ENCODE measurements around the gene SLC16A10. TPM values are rescaled to one million over a fixed set of nuclear protein-coding genes. Genes with fewer than 3 reads are reported as not detected.
"Not testable (repeated sequence)": the region's sequence is repeated elsewhere in the genome, so short reads cannot be mapped to it uniquely, and the experiment has no call there.

Gene SLC16A10
- total RNA-seq, 1 donor from 2014 or later, result 1.9 TPM

GRCh38 chr6:111086685-111087084 lies 618 bp upstream of the SLC16A10 start:
- no peak for DNase-seq (ENCODE audit: low read depth)

GRCh38 chr6:111087871-111088667 lies 766 bp downstream of the SLC16A10 start:
- DNase-seq (ENCODE audit: low read depth), result no peak

GRCh38 chr6:111088668-111089003 lies 1.3 kb downstream of the SLC16A10 start:
- DNase-seq (ENCODE audit: low read depth), result no peak

- DNase-seq (ENCODE audit: low read depth), result no peak
Measured at GRCh38 chr6:111090766-111091165, 3.5 kb downstream of the SLC16A10 start.

GRCh38 chr6:111091987-111092386 lies 4.7 kb downstream of the SLC16A10 start:
- no peak for DNase-seq (ENCODE audit: low read depth)

- not testable (repeated sequence) for DNase-seq (ENCODE audit: low read depth)
Measured at GRCh38 chr6:111095488-111095887, 8.2 kb downstream of the SLC16A10 start.

GRCh38 chr6:111096246-111096645 lies 8.9 kb downstream of the SLC16A10 start:
- DNase-seq (ENCODE audit: low read depth), result no peak

- no peak for DNase-seq (ENCODE audit: low read depth)
Measured at GRCh38 chr6:111098597-111098996, 11.3 kb downstream of the SLC16A10 start.

GRCh38 chr6:111101987-111102386 lies 14.7 kb downstream of the SLC16A10 start:
- DNase-seq (ENCODE audit: low read depth), result no peak

GRCh38 chr6:111105578-111105977 lies 18.3 kb downstream of the SLC16A10 start:
- peak; percentile 43 for DNase-seq (ENCODE audit: low read depth)

GRCh38 chr6:111107589-111107988 lies 20.3 kb downstream of the SLC16A10 start:
- DNase-seq (ENCODE audit: low read depth), result no peak

GRCh38 chr6:111110036-111110435 lies 22.7 kb downstream of the SLC16A10 start:
- no peak for DNase-seq (ENCODE audit: low read depth)

GRCh38 chr6:111113336-111114086 lies 26.2 kb downstream of the SLC16A10 start:
- peak; percentile 54 for DNase-seq (ENCODE audit: low read depth)

GRCh38 chr6:111114087-111114443 lies 26.8 kb downstream of the SLC16A10 start:
- DNase-seq (ENCODE audit: low read depth), result no peak

GRCh38 chr6:111114482-111114881 lies 27.2 kb downstream of the SLC16A10 start:
- DNase-seq (ENCODE audit: low read depth), result no peak

GRCh38 chr6:111118826-111119225 lies 31.5 kb downstream of the SLC16A10 start:
- no peak for DNase-seq (ENCODE audit: low read depth)

GRCh38 chr6:111119571-111120329 lies 32.4 kb downstream of the SLC16A10 start:
- DNase-seq (ENCODE audit: low read depth), result peak; percentile 23

- peak; percentile 84 for DNase-seq (ENCODE audit: low read depth)
Measured at GRCh38 chr6:111121789-111122350, 34.6 kb downstream of the SLC16A10 start.

GRCh38 chr6:111122458-111123286 lies 35.4 kb downstream of the SLC16A10 start:
- no peak for DNase-seq (ENCODE audit: low read depth)

- no peak for DNase-seq (ENCODE audit: low read depth)
Measured at GRCh38 chr6:111124406-111124805, 37.1 kb downstream of the SLC16A10 start.

GRCh38 chr6:111129013-111129412 lies 41.7 kb downstream of the SLC16A10 start:
- DNase-seq (ENCODE audit: low read depth), result peak; percentile 96

Data from myocyte (in vitro differentiated cells).